ENCODE measurements around the gene CXADR.

- TF ChIP-seq CTCF (IDR thresholded peaks at IDR 0.05): no peak
- no peak for TF ChIP-seq EP300 (IDR thresholded peaks at IDR 0.05)
Observed at GRCh38 chr21:17523007-17523451, 10.2 kb downstream of the CXADR start.
